ENCODE data around the gene FCN1.

DNA sequence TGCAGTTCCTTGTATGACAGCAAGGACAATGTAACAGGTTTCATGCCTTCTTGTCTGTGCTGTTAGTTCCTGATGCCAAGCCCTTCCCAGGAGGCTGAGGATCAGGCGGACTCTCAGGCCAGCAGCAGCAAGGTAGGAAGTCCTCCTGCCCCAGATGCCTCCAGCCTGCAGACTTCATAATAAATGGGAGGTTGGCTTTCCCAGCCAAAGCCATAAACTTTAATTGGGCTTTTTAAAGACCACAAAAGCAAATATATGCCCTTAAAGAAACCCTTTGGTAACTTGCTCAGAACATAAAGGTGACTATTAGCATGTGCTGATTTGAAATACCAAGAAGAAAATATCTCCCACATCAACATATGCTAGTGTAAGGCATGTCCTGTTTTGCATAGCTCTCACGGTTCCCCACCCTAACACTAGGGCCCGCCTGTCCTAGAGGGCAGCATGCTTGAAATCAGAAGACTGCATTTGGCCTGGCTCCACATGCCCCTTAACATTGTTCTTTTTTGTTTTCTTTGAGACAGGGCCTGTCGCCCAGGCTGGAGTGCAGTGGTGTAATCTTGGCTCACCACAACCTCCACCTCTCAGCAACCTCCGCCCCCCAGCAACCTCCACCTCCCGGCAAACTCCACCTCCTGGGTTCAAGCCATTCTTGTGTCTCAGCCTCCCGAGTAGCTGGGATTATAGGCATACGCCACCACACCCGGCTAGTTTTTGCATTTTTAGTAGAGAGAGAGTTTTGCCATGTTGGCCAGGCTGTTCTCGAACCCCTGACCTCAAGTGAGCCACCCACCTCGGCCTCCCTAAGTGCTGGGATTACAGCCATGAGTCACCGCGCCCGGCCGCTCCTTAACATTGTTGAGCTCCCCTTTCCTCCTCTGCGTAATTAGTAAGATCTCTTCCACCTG is 44.6 kb upstream of the FCN1 start:
- TF ChIP-seq POLR2AphosphoS5 (IDR thresholded peaks at IDR 0.05) (no peak), POLR2A (IDR thresholded peaks at IDR 0.05) (no peak)
- TF ChIP-seq, protein P1, sequence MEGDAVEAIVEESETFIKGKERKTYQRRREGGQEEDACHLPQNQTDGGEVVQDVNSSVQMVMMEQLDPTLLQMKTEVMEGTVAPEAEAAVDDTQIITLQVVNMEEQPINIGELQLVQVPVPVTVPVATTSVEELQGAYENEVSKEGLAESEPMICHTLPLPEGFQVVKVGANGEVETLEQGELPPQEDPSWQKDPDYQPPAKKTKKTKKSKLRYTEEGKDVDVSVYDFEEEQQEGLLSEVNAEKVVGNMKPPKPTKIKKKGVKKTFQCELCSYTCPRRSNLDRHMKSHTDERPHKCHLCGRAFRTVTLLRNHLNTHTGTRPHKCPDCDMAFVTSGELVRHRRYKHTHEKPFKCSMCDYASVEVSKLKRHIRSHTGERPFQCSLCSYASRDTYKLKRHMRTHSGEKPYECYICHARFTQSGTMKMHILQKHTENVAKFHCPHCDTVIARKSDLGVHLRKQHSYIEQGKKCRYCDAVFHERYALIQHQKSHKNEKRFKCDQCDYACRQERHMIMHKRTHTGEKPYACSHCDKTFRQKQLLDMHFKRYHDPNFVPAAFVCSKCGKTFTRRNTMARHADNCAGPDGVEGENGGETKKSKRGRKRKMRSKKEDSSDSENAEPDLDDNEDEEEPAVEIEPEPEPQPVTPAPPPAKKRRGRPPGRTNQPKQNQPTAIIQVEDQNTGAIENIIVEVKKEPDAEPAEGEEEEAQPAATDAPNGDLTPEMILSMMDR (IDR thresholded peaks at IDR 0.05 in 8 of 11, conservative IDR thresholded peaks at IDR 0.05 in 3 of 11), result no peak

Measured in spleen (tissue), 7 donors.